CD4-positive, alpha-beta T cell treated with Interleukin-4 for 1 hour (primary cell): ENCODE results near the gene AFF3.

Source experiments
- DNase-seq, 2 donors: peaks; one replicate each; pipeline ENCODE4 v3.0.0-alpha.2; 2020 to 2022

The AFF3 gene

DNA sequence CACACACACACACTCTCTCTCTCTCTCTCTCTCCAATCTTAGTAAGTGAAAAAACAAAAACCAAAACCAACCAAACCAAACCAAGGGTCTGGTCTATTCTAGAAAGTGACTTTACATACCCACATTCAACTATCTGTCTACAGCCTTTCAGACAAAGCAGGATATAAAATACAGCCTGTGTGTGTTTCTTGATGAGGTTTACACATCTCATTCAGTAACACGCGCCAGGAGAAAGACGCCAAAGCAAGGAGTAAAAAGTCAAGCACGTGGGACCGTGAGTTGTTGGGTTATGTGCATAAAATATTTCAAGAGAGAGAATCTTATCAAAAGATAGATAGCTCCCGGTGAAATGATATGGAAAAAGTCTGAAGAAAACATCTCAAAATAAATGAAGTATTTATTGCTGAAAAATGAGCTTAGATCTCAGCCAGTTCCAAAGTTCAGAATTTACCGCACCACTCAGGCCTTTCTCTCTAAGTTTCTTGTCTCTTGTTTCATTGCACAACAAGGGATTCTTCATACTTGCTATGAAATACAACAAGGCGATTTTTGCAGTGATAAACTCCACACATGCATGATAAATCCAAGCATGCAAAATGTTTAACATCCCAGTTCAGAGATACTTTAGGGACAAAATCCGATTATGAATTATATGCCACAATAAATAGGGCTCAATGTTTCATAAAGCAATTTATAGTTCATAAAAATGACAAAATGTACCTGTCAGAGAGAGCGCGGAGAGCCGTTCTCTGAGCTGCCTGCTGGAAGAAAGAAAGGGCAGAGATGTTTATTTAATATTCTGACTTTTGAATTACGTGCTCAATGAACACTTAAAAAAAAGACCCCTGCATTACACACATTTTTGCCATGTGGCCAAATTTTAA, 493.2 kb downstream of the AFF3 start:
- DNase-seq, result no peak

DNA sequence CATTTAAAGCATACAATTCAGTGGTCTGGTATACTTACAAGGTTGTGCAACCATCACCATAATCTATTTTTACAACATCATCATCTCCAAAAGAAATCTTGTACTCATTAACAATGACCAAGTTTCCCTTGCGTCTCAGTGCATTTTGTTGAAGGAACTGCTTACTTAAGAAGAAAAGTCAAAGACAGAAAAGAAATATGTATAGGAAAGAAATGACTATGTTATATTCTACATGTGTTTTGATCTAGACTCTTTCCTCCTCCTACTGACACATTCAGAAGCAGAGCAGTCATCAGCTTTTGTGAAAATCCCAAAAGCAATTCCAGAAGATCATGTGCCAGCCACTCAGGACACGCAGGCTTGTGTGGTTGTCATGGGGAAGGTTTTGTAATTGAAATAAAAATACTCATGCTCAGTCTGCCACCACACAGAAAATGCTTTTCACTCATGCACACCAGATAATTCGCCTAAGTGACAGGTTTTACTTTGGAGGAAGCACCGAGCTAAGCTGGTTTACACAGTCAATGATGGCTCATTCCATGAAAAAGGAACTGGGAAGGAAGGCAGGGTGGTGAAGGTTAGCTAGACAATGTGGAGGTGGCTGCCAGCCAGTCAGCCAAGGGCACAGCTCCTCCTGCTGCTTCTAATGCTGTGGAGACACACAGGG, 494.1 kb downstream of the AFF3 start:
- DNase-seq, result no peak

DNA sequence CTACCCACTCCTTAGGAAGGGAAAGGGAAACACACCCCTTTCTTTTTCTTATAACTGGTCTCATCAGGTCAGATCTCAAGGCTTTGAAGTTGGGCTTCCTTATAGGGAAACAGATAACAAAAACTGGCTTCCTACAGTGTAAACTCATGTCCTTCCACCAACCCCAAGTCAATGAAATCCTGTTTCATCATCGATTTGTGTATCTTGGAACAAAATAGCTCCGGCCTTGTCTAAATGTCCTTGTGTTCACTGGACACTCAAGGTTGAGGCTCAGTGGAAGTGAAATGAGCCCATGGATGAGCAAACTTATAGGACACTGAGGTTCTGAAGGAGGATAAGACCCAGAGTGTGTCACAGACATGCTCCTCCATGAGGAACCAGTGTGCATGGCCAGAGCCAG, 496.4 kb downstream of the AFF3 start:
- no peak for DNase-seq

DNA sequence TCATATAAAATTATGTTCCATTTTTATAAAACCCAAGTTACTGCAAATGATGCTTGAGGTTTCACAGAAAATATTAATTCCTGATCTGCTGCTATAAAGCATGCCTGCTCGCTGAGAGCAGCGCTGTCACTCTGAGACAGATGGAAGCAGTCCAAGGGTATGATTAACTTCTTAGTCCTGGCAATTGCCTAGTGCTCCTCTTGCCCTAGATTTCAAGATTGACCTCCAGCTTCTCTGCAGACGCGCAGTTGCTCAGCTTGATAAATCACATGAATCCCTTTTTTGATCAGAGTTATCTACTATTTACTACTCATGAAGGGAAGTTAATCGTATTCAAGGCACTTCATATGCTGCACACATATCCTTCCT, 498.0 kb downstream of the AFF3 start:
- DNase-seq, result no peak

DNA sequence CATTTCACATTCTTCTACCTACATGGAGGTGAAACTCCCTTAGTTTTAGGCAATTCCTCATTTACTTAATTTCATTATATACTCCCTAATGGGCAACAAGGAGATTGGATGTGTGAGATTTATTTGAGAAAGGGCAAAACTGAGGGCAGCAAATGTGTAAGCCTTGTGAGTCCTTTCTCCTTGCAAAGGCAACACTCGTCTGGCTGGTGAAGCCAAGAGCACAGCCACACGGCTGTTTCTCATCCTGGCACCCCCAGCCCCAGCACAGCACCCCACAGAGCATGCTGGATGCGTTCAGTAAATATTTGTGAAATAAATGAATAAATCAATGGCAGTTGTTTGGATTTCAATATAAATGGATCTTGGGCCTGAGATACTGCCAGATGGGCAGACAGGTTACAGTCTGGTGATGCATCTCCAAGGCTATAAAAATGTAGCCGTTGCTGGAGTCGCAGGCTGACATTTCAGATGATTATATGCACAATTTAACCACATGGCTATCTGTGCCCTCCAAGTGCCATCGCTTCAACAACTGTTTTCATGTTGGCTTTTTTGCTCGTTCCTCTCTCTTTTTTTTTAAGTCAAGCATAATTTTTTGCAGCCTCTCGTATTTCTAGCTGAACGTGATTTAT, 498.5 kb downstream of the AFF3 start:
- DNase-seq, result no peak

DNA sequence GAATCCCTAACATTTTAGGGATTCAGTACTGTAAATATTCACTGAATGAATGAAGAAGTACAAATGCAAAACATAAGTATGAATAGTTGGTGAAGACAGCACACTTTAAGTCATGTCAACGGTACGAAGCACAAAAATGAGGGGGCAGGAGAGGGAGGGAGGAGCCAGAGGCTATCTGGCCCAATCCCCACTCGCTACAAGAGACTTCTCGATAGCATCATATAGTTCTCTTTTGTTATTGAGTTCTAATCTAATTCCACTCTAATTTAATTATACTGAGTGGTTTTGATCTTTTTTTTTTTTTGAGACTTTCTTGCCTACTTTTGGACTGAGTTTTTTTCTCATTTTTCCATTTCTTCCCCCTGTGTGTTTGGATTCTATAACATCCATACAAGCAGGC, 500.4 kb downstream of the AFF3 start:
- no peak for DNase-seq

DNA sequence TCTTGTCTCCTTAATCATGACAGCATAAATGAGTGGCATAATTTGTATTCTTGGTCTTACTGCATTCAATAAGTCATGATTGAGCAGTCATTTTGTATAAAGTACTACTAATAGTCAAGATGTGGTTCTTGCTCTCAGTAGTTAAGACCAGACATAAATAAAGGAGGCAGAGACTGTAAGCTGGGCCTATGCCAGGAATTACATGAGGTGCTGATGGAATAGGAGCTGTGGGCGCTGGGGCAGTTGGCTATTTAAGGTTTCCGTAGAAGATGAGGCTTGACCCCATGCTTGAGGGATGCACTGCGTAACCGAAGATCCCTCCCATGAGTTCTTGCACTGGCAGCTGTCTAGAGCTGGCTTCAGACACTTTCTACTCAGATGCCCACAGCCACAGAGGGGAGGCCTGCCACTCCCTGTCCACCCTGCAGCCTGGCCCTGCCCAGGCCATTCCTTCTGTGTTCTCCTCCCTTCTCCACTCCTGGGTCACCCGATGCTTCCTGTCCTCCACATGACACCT, 501.7 kb downstream of the AFF3 start:
- DNase-seq, result no peak

DNA sequence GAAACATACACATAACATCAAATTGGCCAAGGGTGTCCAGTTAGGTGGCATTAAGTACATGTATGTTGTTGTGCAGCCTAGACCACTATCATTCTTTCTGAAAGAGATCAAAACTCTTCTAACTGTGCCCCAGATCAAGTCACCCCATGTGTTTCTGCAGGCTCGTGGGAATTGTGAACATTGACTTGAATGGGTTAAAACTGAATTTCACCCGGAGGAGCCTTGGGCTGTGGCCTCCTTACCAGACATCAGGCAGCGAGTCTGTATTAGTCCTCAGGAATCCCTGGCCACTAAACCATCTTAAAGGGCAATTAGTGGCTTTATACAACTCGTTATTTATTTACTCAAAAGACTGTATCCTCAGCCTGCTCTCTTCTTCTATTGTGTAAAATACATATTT, 503.6 kb downstream of the AFF3 start:
- no peak for DNase-seq

DNA sequence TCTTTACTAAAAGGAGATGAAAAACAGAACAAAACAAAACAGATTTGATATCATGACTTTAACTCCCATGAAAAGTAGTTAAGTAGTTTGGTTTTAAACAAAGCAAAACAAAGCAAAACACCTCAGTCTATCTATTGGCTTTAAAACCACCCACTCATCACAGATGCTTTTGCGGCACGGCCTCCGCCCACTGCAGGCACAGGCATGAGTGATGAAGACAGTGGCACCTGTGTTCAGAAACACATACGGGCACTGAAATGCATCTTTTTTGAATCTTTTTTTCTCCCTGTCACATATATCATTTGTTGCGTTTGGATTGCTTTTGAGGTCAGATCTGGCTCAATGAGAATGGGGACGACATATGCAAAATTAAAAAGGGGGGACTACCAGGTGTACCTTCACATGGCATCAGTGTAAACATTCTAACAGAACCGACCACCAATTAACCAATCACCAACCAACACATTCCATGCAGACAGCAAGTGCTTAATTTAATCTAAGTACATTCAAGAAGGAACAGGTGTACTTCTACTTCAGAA, 505.2 kb downstream of the AFF3 start:
- DNase-seq, result no peak

DNA sequence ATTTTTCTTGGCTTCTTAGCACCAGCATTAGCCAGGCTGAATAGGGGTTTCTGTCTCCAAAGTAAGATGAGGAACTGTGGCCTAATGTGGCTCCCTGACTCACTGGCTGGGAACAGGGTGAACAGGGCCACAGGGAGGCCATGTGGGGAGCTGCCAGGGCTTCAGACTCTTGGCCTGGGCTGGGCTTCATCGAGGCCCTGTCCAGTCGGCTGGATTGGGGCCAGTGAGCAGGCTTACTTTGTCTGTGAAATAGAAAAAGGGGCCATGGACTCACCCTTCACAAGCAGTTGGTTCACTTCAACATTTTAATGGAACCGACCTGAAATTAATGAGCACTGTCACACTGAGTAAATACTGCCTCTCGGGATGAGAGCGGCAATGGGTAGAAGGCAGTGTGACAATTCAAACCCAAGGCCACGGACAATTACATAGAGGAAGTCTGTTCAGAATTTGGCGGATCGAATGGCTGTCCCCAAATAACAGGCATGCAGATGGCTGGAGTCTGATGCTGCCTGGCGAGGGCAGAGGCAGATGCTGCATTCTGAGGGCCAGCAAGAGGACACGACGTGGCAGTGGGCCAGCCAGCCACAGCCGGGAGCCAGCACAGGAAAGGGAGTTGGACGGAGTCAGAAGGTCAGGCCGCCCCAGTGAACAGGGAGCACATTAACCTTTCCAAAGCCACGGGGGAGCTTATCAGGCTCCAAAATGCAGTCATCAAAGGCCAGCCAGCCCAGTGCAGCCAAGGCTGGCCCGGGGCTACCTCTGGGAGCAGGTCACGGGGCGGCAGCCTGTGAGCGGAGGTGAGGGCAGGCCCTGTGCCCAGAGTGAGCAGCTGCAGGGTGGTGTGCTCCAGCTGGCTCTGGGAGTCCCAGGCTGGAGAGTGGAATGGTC, 506.0 kb downstream of the AFF3 start:
- DNase-seq, result no peak

DNA sequence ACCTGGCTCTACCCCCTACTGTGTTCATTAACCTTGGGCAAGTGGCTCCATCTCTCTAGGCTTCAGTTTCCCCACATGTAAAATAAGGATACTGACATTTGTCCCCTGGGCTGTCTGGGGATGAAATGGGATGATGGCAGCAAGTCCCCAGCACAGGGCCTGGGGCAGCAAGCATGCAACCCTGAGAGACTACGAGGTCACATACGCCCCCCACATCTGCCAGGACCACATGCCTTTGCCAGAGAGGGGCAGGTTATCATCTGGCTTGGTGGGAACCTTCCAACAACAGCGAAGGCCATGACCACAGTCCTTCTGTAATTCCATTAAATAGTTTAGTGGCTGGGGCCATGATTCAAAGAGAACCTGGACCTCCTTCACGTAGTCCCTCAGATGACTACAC, 506.7 kb downstream of the AFF3 start:
- DNase-seq, result no peak

DNA sequence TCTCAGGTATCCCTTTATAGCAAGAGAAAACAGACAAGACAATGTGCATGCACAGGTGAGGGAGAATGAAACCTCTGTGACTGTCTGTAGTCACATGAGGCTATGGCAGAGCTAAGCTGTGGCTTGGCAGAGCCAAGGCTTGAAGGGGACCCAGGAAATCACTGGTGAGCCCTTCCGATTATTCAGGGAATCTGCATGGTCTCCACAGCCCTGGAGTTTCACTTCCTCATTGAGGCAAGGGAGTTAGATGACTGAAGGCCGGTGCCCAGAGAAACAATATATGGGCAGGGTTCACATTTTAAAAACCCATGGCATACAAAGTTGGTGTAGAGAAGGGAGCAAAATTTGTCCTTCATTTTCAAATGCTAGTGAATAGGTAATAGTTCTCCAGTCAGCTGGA, 508.2 kb downstream of the AFF3 start:
- DNase-seq, result no peak

DNA sequence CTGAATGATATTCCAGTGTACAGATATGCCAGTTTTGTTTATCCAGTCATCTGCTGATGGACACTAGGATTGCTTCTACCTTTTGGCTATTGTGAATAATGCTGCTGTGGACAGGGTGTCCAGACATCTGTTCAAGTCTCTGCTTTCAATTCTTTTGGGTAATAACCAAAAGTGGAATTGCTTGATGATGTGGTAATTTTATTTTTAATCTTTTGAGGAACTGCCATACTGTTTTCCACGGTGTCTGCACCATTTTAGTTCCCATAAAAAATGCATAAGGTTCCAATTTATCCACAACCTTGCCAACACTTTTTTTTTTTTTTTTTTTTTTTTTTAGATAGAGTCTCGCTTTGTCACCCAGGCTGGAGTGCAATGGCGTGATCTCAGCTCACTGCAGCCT, 510.7 kb downstream of the AFF3 start:
- DNase-seq, result no peak

DNA sequence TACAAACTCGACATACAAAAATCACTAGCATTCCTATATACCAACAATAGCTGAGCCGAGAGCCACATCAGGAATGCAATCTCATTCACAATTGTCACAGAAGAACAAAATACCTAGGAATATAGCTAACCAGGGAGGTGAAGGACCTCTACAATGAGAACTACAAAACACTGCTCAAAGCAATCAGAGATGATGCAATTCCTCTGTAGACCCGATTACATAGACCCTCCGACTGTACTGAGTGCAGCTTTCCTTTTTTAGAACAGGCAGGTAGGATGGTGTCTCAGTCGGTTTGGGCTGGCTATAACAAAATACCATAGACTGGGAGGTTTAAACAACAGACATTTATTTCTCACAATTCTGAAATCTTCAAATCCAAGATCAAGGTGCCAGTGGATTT, 513.1 kb downstream of the AFF3 start:
- DNase-seq, result no peak

DNA sequence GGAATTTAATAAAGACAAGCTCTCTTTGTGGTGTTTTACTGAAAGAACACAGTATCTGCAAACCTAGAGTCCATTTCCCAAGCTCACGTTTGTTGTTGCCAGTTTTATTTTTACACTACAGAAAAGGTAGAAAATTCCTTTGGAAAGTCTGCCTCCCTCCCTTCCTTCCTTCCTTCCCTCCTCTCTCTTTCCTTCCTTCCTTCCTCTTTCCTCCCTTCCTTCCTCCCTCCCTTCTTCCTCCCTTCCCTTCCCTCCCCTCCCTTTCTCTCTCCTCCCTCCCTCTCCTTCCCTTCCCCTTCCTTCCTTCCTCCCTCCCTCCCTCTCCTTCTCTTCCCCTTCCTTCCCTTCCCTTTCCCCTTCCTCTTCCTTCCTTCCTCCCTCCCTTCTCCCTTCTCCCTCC, 516.2 kb downstream of the AFF3 start:
- no peak for DNase-seq

DNA sequence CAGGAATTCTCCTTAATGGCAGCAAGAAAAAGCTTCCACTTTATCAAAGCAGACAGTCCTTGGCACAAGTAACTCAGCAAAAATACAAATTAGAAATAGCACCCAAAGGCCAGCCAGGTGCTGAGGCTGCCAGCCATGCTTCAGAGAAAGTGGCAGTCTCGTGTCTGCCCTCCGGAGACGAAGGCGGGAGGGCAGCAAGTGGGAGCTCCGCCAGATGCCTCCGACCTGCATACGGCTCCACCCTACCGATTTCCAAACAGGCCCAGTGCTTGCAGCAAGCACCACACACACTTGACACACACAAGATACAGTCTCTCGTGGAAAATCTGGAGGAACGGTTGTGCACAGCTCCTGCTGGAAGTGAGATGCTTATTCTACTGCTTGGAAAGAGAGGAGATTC, 517.7 kb downstream of the AFF3 start:
- DNase-seq, result no peak

DNA sequence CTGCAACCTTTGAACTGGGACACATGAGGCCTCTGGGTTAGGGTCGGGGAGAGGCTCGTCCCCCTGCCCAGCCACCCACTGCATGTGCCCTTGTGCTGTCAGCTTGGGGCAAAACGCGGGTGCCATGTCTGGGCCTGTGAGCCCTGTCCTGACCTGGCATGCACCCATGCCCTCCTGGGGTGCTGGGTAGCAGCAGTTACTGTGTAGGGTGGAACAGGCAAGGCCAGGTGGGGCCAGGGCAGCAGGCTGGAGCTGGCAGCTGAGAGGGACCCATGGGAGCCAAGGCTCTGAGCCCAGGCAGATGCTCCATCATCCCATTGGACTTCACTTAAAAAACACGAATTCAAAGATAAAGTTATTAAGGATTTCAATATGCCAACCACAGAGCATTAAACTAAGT, 518.8 kb downstream of the AFF3 start:
- DNase-seq, result no peak

DNA sequence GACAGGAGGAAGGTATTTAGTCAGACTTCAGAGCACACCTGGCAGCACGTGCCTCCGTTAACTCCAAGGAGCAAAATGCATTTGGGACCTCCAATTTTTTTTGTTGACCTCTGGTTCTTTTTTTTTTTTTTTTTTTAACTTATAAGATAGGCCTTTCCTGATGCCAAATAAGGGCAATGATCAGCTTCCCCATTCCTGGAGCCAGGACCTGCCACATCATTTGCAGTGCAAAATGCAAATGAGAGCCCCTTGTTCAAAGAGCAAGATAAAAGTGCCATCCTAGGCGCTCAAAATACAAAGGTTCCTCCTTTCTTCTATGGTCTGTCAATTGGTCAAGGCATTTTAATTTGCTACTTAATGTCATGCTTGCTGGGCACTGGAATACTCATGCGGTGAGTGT, 519.4 kb downstream of the AFF3 start:
- DNase-seq, result no peak

DNA sequence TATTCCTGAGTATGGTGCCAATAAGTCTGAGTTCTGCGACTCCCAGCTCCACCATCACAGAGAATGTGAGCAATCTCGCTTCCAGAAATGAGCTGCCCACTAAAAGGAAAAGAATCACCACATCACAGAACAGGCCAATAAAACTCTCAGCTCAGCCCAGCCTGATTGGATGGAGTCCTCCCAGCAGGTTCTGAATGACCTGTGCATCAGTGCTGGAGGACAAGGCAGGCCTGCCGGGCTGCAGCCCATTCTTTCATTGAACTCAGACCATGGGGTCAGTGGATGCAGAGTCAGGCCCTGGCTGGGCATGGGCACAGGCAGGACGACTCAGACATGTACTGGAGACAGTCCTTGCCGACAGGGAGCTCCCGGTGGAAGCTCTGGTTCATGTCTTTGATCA, 519.9 kb downstream of the AFF3 start:
- no peak for DNase-seq

DNA sequence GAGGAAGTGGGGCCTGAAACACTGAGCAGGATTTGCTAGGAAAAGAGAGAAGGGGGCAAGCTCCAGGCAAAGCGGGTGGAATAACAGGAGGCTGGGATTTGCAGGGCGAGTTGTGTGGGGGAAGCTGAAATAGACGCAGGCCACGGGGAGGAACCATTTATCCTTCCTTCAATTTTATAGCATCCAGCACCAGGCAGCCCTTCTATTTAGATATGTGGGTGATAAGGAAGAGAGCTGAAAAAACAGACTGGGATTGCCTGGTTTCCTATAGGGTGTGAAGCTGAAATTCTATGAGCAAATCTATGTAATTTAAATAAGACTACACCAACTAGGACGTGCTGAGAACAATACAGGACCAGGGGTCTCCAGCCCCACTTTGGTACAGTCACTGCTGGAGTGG, 520.6 kb downstream of the AFF3 start:
- no peak for DNase-seq

DNA sequence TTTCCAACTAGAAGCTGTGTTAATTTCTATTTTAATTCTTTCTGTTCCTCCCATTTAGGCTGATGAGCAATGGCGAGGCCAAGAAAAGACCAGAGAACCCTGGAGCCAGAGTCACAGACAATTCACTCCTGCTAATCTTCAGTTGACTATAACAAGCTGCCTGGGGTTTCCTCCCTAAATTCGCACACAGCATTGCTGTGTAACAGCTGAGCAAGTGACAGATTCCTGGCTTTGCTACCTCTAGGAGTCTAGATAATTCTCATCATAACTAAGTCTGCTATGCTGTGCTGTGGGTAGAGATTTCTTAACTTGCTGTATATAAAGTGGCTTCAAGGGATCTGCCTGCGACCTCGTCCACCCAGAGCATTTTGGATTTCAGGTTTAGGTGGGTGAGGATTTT, 521.3 kb downstream of the AFF3 start:
- DNase-seq, result no peak

DNA sequence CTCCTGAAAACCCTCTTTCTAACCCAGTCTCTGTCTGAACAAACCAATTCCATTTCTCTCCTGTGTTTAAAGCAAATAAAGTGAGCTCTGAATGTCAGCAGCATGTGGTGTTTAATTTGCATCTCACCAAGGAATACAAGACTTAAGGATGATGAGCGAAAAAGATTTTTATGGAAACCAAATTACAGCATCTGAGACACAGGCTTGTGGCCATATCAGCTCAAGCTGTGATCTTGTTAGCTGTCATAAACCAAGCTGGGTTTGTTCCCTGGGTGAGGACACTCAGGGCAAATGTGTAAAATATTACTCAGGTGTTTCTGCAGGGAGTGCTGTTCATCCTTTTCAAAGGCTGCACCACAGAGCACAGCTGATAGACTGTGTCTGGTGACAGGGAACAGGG, 523.2 kb downstream of the AFF3 start:
- no peak for DNase-seq
